Endothelial cell of hepatic sinusoid (primary cell): ENCODE results near the gene DPT.

Experiments
- in situ Hi-C: cut with HindIII; loops from 2 replicates; pipeline ENCODE4 v1.10.0; 2017; ENCODE audit warnings: low sequenced_read_pairs

DPT gene

GRCh38 chr1:168673974-168674683, 54.9 kb downstream of the DPT start:
- in situ Hi-C loops = no loop called here

DNA sequence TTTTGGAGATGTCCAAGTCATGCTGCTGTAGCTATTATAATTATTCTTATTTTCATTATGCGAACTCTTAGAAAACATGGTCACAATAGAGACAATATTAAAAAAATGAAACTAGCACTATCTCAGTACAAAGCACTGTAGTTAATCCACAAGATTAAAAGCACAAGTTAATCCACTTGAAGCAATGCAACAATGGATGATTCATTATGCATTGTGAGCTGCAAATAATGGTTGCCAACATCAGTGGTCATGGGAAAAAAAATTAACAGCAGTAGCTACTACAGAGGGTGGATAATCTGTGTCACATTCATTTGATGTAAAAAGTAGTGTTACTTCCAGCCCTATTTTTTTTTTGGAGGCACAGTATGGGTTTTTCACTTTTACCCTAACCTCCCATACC, 56.7 kb downstream of the DPT start:
- in situ Hi-C loops = no loop called here

DNA sequence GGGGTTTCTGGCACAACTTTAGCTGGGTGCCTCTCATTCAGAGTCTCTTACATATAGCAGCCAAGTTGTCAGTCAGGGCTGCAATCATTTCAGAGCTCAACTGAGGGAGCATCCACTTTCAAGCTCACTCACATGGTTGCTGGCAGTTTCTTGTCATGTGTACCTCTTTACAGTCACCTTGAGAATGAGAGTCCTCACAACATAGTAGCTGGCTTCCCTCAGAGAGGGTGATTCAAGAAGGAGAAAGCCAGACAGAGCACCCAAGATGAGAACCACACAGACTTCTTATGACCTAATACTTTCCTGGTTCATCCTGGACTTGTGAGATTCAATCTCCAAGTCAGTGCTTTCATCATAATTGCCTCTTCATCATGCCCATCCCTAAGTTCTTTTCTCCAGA, 57.2 kb downstream of the DPT start:
- in situ Hi-C loops = no loop called here

- in situ Hi-C loops = no loop called here
These were observed 63.0 kb downstream of the DPT start for GRCh38 chr1:168665975-168666374.

DNA sequence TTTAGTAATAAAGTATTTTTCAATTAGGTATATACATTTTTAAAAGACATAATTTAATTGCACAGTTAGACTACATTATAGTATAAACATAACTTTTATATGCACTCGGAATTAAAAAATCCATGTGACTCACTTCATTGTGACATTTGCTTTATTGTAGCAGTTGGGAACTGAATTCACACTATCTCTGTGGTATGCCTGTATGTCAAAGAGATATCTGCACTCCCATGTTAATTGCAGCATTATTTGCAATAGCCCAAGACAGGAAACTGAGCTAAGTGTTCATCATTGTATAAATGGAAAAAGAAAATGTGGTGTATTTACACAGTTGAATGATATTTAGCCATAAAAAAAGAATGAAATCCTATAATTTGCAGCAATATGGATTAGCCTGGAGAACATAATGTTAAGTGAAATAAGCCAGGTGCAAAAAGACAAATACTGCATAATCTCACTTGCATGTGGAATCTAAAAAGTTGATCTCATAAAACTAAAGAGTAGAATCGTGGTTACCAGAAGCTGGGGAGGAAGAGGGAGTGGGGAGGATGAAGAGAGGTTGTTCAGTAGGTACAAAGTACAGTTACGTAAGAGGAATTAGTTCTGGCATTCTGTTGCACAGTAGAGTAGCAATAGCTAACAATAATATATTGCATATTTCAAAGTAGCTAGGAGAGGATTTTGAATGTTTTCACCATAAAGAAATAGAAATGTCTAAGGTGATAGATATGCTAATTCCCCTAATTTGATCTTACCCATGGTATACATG, 64.8 kb downstream of the DPT start:
- in situ Hi-C loops = no loop called here

DNA sequence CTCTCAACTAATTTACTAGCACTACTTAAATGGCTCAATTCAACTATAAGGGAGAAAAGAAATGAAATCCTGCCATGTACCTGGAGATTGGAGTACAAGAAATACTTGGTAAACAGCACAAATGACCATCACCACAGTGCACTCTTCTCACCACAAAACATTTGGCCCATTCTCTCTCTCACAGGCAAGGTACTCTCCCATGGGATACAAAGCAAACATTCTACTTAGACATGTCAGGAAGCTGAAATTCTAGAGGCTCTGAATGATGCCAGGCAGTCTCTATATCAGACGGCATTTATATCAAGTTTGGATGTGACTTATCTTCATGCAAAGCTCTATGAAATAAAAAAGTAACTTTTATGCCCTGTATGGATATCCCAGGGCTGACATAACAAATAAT, 72.5 kb downstream of the DPT start:
- in situ Hi-C loops = no loop called here

GRCh38 chr1:168654198-168654915, 74.6 kb downstream of the DPT start:
- in situ Hi-C loops = no loop called here

- in situ Hi-C loops = no loop called here
These were observed 75.4 kb downstream of the DPT start for GRCh38 chr1:168653567-168653966.

GRCh38 chr1:168645721-168646120, 83.3 kb downstream of the DPT start:
- in situ Hi-C loops = no loop called here
